Progenitor cell of endocrine pancreas (in vitro differentiated cells): ENCODE measurements around the gene ZSWIM3. TPM values are rescaled to one million over a fixed set of nuclear protein-coding genes. Genes with fewer than 3 reads are reported as not detected.
"Not testable (repeated sequence)": the region's sequence is repeated elsewhere in the genome, so short reads cannot be mapped to it uniquely, and the experiment has no call there.

Source experiments
- DNase-seq: peaks from one replicate; pipeline ENCODE4 v3.0.0; 2021; ENCODE audit warnings: low spot score; ENCODE audit not compliant: unreplicated experiment
- H3K27ac Mint-ChIP-seq: 2 replicates; pipeline ENCODE4 v1.8.0; 2021; ENCODE audit warnings: mild to moderate bottlenecking, moderate library complexity, mixed read lengths
- H3K27me3 Mint-ChIP-seq: 2 replicates; pipeline ENCODE4 v1.8.0; 2021; ENCODE audit warnings: mixed read lengths
- H3K36me3 Mint-ChIP-seq: 2 replicates; pipeline ENCODE4 v1.8.0; 2022; ENCODE audit warnings: mixed read lengths; ENCODE audit not compliant: insufficient read depth
- H3K4me1 Mint-ChIP-seq: 2 replicates; pipeline ENCODE4 v1.8.0; 2021; ENCODE audit warnings: low read depth, mixed read lengths
- H3K4me3 Mint-ChIP-seq: 2 replicates; pipeline ENCODE4 v1.8.0; 2021; ENCODE audit warnings: low read depth, mild to moderate bottlenecking, moderate library complexity, mixed read lengths
- H3K9me3 Mint-ChIP-seq: 2 replicates; pipeline ENCODE4 v1.8.0; 2021; ENCODE audit warnings: low read depth, mixed read lengths
- total RNA-seq: library from RNA; stranded (reverse); gene quantifications from 2 replicates; pipeline ENCODE4 v1.2.1, GENCODE V29; 2021
- TF ChIP-seq, protein P1 (sequence below): fragments of 200-600 bp; sonication (generic); IDR thresholded peaks from one replicate; pipeline ENCODE4 v1.5.0; 2021; ENCODE audit warnings: antibody characterized with exemption, mild to moderate bottlenecking; ENCODE audit not compliant: unreplicated experiment

The ZSWIM3 gene
- total RNA-seq, 1 donor from 2014 or later, result 7.9 TPM

- H3K9me3 Mint-ChIP-seq, result no peaks in the 10 kb centered on the region
- H3K36me3 Mint-ChIP-seq, result peaks cover 7% of the 10 kb centered on the region
- H3K27ac Mint-ChIP-seq, result no peak overlapping the region
- peaks cover 5% of the 10 kb centered on the region for H3K4me1 Mint-ChIP-seq
- TF ChIP-seq, protein P1, sequence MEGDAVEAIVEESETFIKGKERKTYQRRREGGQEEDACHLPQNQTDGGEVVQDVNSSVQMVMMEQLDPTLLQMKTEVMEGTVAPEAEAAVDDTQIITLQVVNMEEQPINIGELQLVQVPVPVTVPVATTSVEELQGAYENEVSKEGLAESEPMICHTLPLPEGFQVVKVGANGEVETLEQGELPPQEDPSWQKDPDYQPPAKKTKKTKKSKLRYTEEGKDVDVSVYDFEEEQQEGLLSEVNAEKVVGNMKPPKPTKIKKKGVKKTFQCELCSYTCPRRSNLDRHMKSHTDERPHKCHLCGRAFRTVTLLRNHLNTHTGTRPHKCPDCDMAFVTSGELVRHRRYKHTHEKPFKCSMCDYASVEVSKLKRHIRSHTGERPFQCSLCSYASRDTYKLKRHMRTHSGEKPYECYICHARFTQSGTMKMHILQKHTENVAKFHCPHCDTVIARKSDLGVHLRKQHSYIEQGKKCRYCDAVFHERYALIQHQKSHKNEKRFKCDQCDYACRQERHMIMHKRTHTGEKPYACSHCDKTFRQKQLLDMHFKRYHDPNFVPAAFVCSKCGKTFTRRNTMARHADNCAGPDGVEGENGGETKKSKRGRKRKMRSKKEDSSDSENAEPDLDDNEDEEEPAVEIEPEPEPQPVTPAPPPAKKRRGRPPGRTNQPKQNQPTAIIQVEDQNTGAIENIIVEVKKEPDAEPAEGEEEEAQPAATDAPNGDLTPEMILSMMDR, result no peak
- H3K27me3 Mint-ChIP-seq, result no peaks in the 10 kb centered on the region
- no peak for DNase-seq
- H3K4me3 Mint-ChIP-seq, result no peak overlapping the region
Observed at GRCh38 chr20:45896641-45897161, 39.3 kb downstream of the ZSWIM3 start.

GRCh38 chr20:45897289-45897688 lies 39.9 kb downstream of the ZSWIM3 start:
- Mint-ChIP-seq H3K4me3 (no peak overlapping the region), H3K27ac (no peak overlapping the region), H3K27me3 (no peaks in the 10 kb centered on the region), H3K4me1 (peaks cover 1% of the 10 kb centered on the region), H3K36me3 (peaks cover 7% of the 10 kb centered on the region), H3K9me3 (no peaks in the 10 kb centered on the region)
- no peak for DNase-seq
- TF ChIP-seq, protein P1, result no peak

DNA sequence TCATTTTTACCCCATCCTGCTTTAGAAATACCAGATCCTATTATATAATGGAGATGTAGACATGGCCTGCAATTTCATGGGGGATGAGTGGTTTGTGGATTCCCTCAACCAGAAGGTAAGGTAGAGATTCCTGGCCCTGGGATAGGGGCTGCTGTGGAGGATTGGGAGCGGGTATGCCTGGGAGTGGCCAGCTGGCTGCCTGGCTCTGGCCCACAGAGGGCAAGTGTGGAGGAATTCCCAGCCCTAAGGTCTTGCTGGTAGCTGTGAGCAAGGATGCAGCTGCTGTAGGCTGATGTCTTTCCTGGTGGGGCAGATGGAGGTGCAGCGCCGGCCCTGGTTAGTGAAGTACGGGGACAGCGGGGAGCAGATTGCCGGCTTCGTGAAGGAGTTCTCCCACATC lies 40.3 kb downstream of the ZSWIM3 start:
- H3K36me3 Mint-ChIP-seq, result peaks cover 7% of the 10 kb centered on the region
- DNase-seq, result no peak
- no peaks in the 10 kb centered on the region for H3K9me3 Mint-ChIP-seq
- no peaks in the 10 kb centered on the region for H3K4me1 Mint-ChIP-seq
- TF ChIP-seq, protein P1, result no peak
- no peak overlapping the region for H3K27ac Mint-ChIP-seq
- no peak overlapping the region for H3K4me3 Mint-ChIP-seq
- H3K27me3 Mint-ChIP-seq, result no peaks in the 10 kb centered on the region

- Mint-ChIP-seq H3K27ac (no peak overlapping the region), H3K4me3 (no peak overlapping the region), H3K9me3 (no peaks in the 10 kb centered on the region), H3K4me1 (no peaks in the 10 kb centered on the region), H3K27me3 (no peaks in the 10 kb centered on the region), H3K36me3 (peaks cover 5% of the 10 kb centered on the region)
- TF ChIP-seq, protein P1, result no peak
- no peak for DNase-seq
Observed at GRCh38 chr20:45898285-45898684, 40.9 kb downstream of the ZSWIM3 start.

DNA sequence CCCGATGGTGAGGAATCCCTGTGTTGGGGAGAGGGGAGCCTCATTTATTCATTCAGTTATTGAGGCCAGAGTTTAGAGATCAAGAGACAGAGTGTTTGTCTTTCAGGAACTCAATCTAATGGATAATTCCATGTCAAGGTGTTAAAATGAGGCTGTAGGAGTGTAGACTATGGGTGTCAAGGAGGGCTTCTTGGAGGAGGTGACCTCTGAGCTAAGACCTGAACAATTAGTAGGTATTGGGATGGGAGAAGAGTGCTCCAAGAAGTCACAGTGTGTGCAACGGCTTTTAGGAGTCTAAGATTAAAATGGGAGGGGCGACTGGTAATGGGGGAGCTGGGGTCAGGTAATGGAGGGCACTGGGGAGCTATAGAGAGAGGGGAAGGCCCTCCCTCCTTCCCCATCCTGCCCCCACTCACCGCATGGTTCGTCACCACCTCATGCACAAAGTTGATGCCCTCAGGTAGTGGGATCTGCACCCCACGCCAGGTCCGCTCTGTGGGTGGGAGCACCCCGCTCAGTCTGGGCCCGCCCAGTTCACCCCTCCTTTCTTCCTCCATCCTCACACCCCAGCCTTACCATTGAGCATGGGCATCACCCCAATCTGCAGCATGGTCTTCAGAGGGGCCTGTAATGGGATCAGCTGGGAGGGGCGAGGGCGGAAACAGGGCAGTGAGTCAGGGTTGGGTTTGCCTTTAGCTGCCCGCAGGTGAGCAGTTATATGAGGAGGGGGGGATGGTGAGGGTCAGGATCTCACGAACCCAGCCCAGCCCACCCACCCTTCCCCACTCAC lies 41.8 kb downstream of the ZSWIM3 start:
- Mint-ChIP-seq H3K36me3 (peaks cover 2% of the 10 kb centered on the region), H3K27me3 (no peaks in the 10 kb centered on the region), H3K27ac (no peak overlapping the region), H3K4me3 (no peak overlapping the region), H3K4me1 (no peaks in the 10 kb centered on the region), H3K9me3 (no peaks in the 10 kb centered on the region)
- TF ChIP-seq, protein P1, result no peak
- DNase-seq, result no peak

DNA sequence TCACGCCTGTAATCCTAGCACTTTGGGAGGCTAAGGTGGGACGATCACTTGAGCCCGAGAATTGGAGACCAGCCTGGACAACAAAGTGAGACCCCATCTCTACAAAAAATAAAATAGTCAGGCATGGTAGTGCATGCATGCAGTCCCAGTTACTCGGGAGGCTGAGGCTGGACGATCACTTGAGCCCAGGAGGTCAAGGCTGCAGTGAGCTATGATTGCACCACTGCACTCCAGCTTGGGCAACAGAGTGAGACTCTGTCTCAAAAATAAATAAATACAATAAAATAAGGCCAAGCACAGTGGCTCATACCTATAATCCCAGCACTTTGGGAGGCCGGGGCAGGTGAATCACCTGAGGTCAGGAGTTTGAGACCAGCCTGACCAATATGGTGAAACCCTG lies 43.9 kb downstream of the ZSWIM3 start:
- H3K27ac Mint-ChIP-seq, result not testable (repeated sequence)

More for the DNA sequence above, 43.9 kb downstream of the ZSWIM3 start:
- not testable (repeated sequence) for DNase-seq, H3K4me3 Mint-ChIP-seq, H3K9me3 Mint-ChIP-seq, H3K36me3 Mint-ChIP-seq, H3K27me3 Mint-ChIP-seq, H3K4me1 Mint-ChIP-seq
